DMS114 treated with DMSO at 0.1 percent for 48 hours (cell line): ENCODE data around the gene RNASE8.

Experiments used
- DNase-seq: peaks from one replicate; lab custom pipeline; 2025; ENCODE audit not compliant: unreplicated experiment; lab: John Stamatoyannopoulos, UW

The RNASE8 gene

DNA sequence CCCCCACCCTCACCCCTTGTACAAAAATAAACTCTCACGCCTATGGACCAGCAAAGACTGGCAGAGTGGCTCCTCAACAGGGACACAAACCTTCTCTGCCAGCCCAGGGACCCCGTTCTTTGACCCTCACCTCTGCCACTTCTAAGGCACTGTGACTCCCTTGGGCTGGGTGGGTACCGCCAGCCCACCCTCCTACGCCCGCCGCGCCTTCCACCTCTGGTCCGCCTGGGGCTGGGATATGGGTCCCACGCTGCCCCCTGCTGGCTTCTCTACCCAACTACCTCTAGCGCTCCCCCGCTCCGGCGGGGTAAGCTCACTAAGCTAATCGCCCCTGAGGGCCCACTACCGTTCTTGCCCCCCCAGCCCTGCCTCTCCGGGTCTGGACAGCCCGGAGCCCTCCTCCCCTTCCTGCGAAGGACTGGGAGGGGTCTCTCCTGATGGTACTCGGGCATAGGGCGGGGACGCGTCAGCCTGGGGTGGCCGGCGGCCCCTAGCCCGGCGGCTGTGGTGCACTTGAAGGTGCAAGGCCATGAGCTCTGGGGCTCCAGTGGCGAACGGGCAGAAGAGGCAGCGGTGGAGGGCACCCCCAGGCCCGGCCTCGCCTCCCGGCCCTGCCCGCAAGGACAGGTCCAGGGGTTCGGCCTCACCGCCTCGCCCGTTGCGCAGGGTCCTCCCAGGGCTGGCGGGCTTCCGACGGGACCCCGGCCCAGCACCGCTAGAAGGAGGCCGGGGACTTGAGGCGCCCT is 32.7 kb downstream of the RNASE8 start:
- no peak for DNase-seq

DNA sequence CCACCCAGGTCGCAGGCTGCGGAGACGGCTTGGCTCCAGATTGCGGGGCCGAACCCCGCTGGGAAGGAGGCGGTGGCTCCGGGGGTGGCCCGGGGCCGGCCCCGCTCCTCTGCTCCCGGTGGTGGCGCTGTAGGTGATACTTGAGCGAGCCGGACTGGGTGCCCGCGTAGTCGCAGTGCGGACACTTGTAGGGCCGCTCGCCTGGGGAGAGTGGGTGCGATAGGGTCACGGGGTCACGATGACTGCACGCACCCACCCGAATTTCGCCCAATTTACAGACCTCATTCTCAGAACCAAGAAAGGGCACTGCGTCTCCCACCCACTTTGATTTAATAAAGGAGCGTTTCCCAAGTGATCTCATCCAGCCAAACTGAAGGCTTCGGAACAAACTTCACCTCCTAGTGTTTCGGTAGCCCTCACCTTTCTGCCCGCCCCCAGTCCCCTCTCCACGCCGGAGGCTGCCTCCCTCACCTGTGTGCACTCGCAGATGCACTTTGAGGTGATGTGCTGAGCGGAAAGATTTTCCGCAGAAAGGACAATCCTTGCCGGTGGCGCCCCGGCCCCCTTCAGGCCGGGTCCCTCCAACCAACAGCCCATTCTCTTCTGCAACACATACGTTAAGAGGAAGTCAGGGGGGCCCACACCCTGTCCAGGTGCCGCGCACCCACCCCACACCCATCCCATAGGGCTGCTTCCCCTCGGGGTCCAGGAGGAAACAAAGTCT is 33.5 kb downstream of the RNASE8 start:
- DNase-seq, result no peak

GRCh38 chr14:21091821-21092272 is 34.2 kb downstream of the RNASE8 start:
- DNase-seq, result no peak

DNA sequence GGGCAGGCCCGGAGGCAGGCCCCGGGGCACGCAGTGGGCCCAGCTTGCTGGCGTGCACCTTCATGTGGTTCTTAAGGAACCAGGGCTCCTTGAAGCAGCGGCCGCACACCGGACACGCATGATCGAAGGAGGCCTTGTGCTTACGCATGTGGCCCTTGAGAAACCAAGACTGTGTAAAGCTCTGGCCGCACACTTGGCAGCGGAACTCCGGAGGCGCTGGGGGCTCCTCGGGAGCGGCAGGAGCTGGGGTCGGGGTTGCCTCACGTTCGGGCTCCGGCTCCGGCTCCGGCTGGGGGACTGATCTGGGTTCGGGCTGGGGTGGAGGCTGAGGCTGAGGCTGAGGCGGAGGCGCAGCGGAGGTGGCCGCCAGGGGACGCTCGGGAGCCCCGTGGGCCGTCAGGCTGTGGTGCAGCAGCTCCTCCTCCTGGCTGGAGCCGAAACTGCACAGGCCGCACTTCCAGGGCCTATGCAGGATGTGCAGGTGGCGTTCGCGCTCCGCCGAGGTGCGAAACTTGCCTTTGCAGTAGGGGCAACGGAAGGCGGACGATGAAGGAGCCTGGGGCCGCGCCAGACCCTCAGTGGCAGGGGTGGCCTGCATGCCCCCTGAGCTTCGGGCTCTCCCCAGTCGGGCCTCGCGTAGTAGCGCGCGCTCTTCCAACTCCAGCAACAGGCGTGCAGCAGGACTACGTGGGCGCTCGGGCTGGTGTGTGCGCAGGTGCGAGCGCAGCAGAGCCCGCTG is 34.8 kb downstream of the RNASE8 start:
- peak; percentile 17 for DNase-seq

DNA sequence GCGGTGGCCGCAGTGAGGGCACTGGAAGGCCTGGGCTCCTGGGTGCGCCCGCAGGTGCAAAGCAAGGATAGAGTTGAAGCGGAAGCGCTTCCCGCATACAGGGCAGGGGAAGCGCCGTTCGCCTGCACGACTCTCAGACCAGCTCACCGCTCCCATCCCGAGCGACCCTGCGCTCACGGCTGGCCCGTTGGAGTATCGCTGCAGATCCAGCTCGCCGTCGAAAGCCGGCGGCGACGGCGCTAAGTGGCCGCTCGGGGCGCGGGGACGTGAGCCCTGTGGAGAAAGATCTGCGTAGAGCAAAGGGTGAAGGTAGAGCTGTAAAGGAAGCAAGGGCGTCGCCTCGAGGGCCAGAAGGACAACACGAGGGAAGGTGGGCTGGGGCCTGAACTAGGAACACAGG is 35.4 kb downstream of the RNASE8 start:
- no peak for DNase-seq

- DNase-seq, result no peak
Measured at GRCh38 chr14:21093769-21094681, 36.4 kb downstream of the RNASE8 start.

DNA sequence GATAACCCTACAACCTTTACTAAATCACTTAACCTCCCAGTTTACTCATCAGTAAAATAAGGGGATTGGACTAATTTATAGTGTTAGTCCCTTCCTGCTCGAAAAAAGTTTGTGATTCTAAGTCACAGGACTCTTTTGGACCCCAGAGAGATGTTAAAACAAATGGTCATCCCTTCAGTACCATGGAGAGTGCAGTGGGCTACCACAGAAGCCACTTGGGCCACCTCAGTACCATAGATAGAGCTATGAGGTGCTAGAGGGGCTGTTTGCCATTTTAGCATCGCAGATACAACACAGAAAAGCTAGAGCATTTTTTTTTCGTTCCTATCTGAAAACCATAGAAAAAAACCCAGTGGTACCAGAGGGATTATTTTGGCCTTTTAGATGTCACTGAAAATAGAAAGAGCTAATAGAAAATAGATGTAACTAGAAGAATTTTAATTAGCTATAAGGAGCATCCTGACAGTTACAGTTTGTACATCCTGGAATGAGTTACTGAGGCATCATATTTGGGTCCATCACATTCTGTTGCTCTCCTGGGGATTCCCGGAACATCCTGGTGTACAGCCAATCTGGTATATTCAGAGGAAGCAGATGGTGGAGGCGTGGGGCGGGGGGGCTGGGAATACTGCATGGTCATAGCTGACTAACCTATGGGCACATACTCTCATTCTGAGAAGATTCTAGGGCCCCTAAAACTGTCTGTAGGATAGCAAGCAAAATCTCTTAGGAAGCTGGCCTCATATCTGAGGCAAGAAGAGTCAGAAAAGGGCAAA is 38.0 kb downstream of the RNASE8 start:
- no peak for DNase-seq

DNA sequence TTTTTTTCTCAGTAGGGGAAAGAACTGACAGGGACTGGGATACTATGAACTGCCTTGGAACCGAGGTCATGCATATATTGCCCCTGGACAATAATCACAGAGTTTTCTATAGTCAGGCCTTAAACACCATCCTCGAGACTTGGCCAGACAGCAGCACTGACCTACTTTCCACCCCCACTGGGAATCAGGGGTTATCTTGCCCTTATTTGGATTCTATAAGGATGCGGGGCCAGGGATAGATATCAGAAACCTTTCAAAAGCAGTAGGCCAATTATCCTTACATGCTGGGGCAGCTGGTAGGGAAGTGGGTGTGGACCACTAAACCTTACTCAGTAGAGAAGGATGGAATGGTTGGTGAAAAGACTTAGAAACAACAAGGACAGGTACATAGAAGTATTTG is 38.8 kb downstream of the RNASE8 start:
- DNase-seq, result no peak

DNA sequence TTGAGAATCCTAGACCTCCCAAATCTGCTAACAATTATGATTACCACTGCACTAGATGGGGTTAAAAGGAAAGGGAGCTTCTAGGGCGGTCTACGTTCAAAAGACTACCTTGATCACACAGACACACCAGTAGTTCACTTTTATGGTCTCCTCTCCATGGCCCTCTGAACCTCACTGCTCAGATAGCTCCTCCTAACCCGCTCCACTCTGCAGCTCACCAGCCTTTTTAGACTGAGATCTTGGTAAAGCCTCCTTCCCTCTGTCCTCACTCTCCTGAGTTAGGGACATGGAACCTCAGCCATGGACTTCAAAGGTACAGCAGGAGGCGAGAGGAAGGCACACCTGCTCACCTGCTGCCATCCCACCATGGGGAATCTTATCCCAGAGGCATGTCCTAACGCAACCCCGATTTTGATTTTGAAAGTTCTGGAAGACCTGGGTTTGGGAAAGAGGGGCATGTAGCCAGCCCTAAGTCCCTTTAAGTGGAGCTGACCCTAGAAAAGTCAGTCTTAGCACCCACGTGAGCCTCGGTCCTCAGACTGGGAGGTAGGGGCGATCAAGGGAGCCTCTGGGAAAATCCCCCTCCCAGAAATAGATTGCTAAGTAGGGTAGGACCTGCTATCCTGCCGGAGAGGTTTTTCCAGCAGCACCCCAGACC is 39.5 kb downstream of the RNASE8 start:
- no peak for DNase-seq

DNA sequence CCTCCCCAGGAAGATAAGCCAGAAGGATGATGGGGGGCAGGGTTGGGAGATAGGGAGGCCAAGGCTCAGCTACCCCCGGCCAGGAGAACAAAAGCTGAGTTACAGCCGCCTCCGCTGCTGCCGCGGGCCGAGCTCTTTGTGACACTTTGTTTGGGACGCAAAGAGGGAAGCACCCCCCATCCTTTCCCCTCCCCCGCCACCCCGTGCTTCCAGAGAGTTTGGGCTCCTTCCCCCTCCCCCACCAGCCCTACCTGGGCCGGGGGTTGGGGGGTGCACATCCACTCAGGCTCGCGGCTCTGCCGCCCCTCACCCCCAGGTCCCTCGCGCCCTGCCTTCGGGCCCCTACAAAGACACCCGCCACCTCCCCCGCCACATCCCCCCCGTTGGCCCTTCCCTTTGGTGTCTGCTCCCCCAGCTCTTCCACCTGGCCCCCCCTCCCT is 40.0 kb downstream of the RNASE8 start:
- DNase-seq, result no peak

GRCh38 chr14:21098076-21098891 is 40.7 kb downstream of the RNASE8 start, which contains the start of gene ZNF219:
ZNF219 (minus strand) TSS chr14:21098655; CDS start chr14:21093591, 5,064 bp downstream.
- DNase-seq, result peak; percentile 30

GRCh38 chr14:21098892-21099595 is 41.4 kb downstream of the RNASE8 start:
- no peak for DNase-seq

DNA sequence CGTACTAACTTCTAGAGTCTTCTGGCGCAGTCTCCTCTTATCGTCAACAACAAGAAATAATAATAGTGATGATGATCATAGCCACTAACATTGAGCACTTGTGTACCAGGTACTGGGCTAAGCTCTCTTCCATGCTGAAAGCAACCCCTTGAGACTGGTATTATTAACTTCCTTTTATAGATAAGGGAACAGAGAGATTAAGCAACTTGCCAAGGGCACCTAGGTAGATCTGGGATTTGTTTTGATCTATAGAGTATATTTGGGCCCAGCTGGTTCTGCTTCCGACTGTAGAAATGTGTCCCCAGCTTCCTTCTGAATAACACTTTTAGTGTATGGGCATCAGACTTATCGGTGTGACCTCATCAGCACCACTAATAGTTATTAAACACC is 42.0 kb downstream of the RNASE8 start:
- DNase-seq, result no peak

DNA sequence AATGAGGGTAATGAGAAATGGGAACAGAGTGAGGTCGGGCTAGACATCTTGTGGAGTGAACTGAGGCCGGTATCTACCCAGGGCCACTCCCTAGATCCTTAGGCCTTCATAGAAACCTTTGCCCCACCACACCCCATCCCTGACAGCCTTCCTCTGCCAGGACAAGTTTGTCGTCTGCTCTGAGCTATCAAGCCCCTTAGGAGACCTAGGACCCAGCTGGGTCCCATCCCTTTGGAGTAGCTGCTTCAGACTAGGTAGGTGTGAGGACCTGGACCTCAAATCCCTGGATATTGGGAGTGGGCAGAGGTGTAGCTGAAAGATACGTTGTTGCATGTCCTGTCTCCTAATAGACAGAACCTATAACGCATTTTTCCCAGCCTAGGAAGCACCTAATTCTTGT is 43.3 kb downstream of the RNASE8 start, which contains the start of gene TMEM253:
TSS of gene TMEM253 (plus strand) at position 136 of the 400 bp plus-strand sequence. CDS start 278 bp downstream, outside the sequence.
- no peak for DNase-seq

- DNase-seq, result no peak
Measured at GRCh38 chr14:21101802-21102413, 44.3 kb downstream of the RNASE8 start.

- no peak for DNase-seq
Measured at GRCh38 chr14:21102521-21103410, 45.1 kb downstream of the RNASE8 start.
